H1 (cell line): ENCODE data around the gene PCSK9. TPM values are rescaled to one million over a fixed set of nuclear protein-coding genes. Genes with fewer than 3 reads are reported as not detected.

Experiments used
- CTCF ChIA-PET: fragments of 300-600 bp; sonication (Branson Sonifier 250); formaldehyde crosslinking; loops from one replicate; lab custom pipeline; 2021; ENCODE audit not compliant: partially characterized antibody; lab: Charles Lee
- POLR2A ChIA-PET: fragments of 300-600 bp; sonication (Branson Sonifier 250); formaldehyde crosslinking; loops from one replicate; lab custom pipeline; 2021; ENCODE audit warnings: inconsistent platforms; ENCODE audit not compliant: partially characterized antibody; lab: Charles Lee
- DNase-seq, 2 experiments: peaks; one replicate each; pipeline versions ENCODE4 v3.0.0 to v3.0.0-alpha.2; 2010 to 2022; ENCODE audit warnings: low spot score in 2 of 2, low read depth in 1 of 2, mixed read lengths in 1 of 2
- FAIRE-seq: peaks from 2 replicates; lab custom pipeline; 2011; peaks lifted over from hg19 to GRCh38; lab: Jason Lieb, UNC
- H2AFZ ChIP-seq: 2 replicates; pipeline ENCODE4 v1.8.1; 2012; ENCODE audit warnings: low read length, inconsistent platforms
- H2AK5ac ChIP-seq: 2 replicates; pipeline ENCODE4 v1.6.1; 2013; ENCODE audit warnings: low read depth, low read length
- H2BK120ac ChIP-seq: replicated peaks from 2 replicates; pipeline ENCODE3; 2013; ENCODE audit warnings: low read depth, low read length, inconsistent platforms
- H2BK12ac ChIP-seq: 2 replicates; pipeline ENCODE4 v1.6.1; 2013; ENCODE audit warnings: low read depth, low read length
- H2BK15ac ChIP-seq: 2 replicates; pipeline ENCODE4 v1.6.1; 2013; ENCODE audit warnings: low read length
- H2BK20ac ChIP-seq: 2 replicates; pipeline ENCODE4 v1.6.1; 2013; ENCODE audit warnings: low read length
- H2BK5ac ChIP-seq: 2 replicates; pipeline ENCODE4 v1.6.1; 2013; ENCODE audit warnings: low read depth, low read length
- H3K14ac ChIP-seq: 2 replicates; pipeline ENCODE4 v1.6.1; 2013; ENCODE audit warnings: inconsistent platforms; ENCODE audit not compliant: insufficient read length
- H3K18ac ChIP-seq: 2 replicates; pipeline ENCODE4 v1.6.1; 2013; ENCODE audit warnings: low read length; ENCODE audit errors: extremely low read depth
- H3K23ac ChIP-seq: 2 replicates; pipeline ENCODE4 v1.6.1; 2013; ENCODE audit warnings: inconsistent platforms; ENCODE audit not compliant: insufficient read length
- H3K23me2 ChIP-seq: 2 replicates; pipeline ENCODE4 v1.6.1; 2013; ENCODE audit warnings: low read depth, low read length
- H3K27ac ChIP-seq: 2 replicates; pipeline ENCODE4 v1.6.1; 2011; ENCODE audit warnings: low read depth, low read length, inconsistent platforms
- H3K27me3 ChIP-seq, 4 experiments: replicated peaks in 1 of 4; 1 replicate in 1 of 4; 2 replicates in 3 of 4; pipeline versions ENCODE4 v1.6.1 to v1.8.1; 2011 to 2013; ENCODE audit warnings: low read length in 3 of 4, mild to moderate bottlenecking in 3 of 4, inconsistent platforms in 2 of 4, mixed read lengths in 2 of 4, moderate library complexity in 1 of 4; ENCODE audit not compliant: control insufficient read depth in 3 of 4, insufficient read depth in 3 of 4; ENCODE audit errors: extremely low read depth in 1 of 4
- H3K36me3 ChIP-seq, 4 experiments: 2 replicates each; pipeline versions ENCODE4 v1.6.1 to v1.8.1; 2011 to 2013; ENCODE audit warnings: mild to moderate bottlenecking in 4 of 4, low read length in 3 of 4, moderate library complexity in 2 of 4, control low read depth in 1 of 4, inconsistent platforms in 1 of 4; ENCODE audit not compliant: insufficient read depth in 4 of 4, control insufficient read depth in 2 of 4
- H3K4ac ChIP-seq: replicated peaks from 2 replicates; pipeline ENCODE3; 2013; ENCODE audit warnings: low read length, low read depth, mixed read lengths, inconsistent platforms; ENCODE audit not compliant: insufficient read length
- H3K4me1 ChIP-seq, 4 experiments: replicated peaks in 1 of 4; 1 replicate in 1 of 4; 2 replicates in 3 of 4; pipeline versions ENCODE4 v1.6.1 to v1.8.1; 2011 to 2013; ENCODE audit warnings: low read length in 3 of 4, inconsistent platforms in 2 of 4, mixed read lengths in 1 of 4; ENCODE audit not compliant: insufficient read depth in 4 of 4, control insufficient read depth in 3 of 4
- H3K4me2 ChIP-seq, 2 experiments: 2 replicates each; pipeline versions ENCODE4 v1.6.1 to v1.8.1; 2011 to 2013; ENCODE audit warnings: low read depth in 2 of 2, low read length in 2 of 2, control low read depth in 1 of 2, inconsistent platforms in 1 of 2, mild to moderate bottlenecking in 1 of 2; ENCODE audit not compliant: insufficient read depth in 1 of 2
- H3K4me3 ChIP-seq, 4 experiments: fragments of 200-600, 300-600 bp in 1 of 4; sonication (generic), shearing (Covaris generic), sonication (Bioruptor Twin) in 1 of 4; 2 replicates each; pipeline versions ENCODE4 v1.5.1 to v1.8.1; 2011 to 2016; ENCODE audit warnings: low read length in 4 of 4, low read depth in 3 of 4, control low read depth in 2 of 4, inconsistent platforms in 2 of 4, mild to moderate bottlenecking in 2 of 4, mixed read lengths in 1 of 4, moderate library complexity in 1 of 4; ENCODE audit not compliant: insufficient read depth in 2 of 4; ENCODE audit errors: extremely low read depth in 1 of 4
- H3K56ac ChIP-seq: replicated peaks from 2 replicates; pipeline ENCODE3; 2013; ENCODE audit warnings: low read depth, mild to moderate bottlenecking, mixed read lengths, low read length, inconsistent platforms; ENCODE audit not compliant: insufficient read length
- H3K79me1 ChIP-seq: 2 replicates; pipeline ENCODE4 v1.6.1; 2013; ENCODE audit warnings: low read depth, low read length, control low read depth
- H3K79me2 ChIP-seq, 2 experiments: 2 replicates each; pipeline versions ENCODE4 v1.6.1 to v1.8.1; 2012 to 2013; ENCODE audit warnings: low read length in 2 of 2, mild to moderate bottlenecking in 2 of 2, inconsistent platforms in 1 of 2; ENCODE audit not compliant: insufficient read depth in 2 of 2, control insufficient read depth in 1 of 2
- H3K9ac ChIP-seq, 4 experiments: replicated peaks in 1 of 4; 1 replicate in 1 of 4; 2 replicates in 3 of 4; pipeline versions ENCODE4 v1.6.1 to v1.8.1; 2011 to 2013; ENCODE audit warnings: low read depth in 3 of 4, low read length in 3 of 4, control low read depth in 2 of 4, mild to moderate bottlenecking in 2 of 4, moderate library complexity in 2 of 4, inconsistent platforms in 1 of 4; ENCODE audit errors: extremely low read depth in 1 of 4
- H3K9me3 ChIP-seq, 2 experiments: 2 replicates each; pipeline versions ENCODE4 v1.6.1 to v1.8.1; 2012 to 2013; ENCODE audit warnings: mild to moderate bottlenecking in 2 of 2, moderate library complexity in 2 of 2, control low read depth in 1 of 2, inconsistent platforms in 1 of 2, low read depth in 1 of 2, low read length in 1 of 2, mixed read lengths in 1 of 2; ENCODE audit not compliant: insufficient read depth in 2 of 2
- H4K20me1 ChIP-seq, 2 experiments: replicated peaks in 1 of 2; 2 replicates each; pipeline versions ENCODE3 to v1.8.1; 2011 to 2013; ENCODE audit warnings: inconsistent platforms in 2 of 2, low read length in 2 of 2, mild to moderate bottlenecking in 1 of 2; ENCODE audit not compliant: insufficient read depth in 2 of 2, control insufficient read depth in 1 of 2
- H4K5ac ChIP-seq: 2 replicates; pipeline ENCODE4 v1.6.1; 2013; ENCODE audit warnings: low read length, low read depth, mixed read lengths, inconsistent platforms; ENCODE audit not compliant: insufficient read length
- H4K8ac ChIP-seq: 2 replicates; pipeline ENCODE4 v1.8.0; 2013; ENCODE audit warnings: mild to moderate bottlenecking, moderate library complexity, low read length, inconsistent platforms; ENCODE audit not compliant: insufficient read depth; ENCODE audit errors: extremely low read depth
- H4K91ac ChIP-seq: replicated peaks from 2 replicates; pipeline ENCODE3; 2013; ENCODE audit warnings: low read length, mixed read lengths, inconsistent platforms; ENCODE audit not compliant: insufficient read length
- BCL11A ChIP-seq, 2 experiments: IDR thresholded peaks; one replicate each; pipeline ENCODE4 v1.6.1; 2011; ENCODE audit warnings: low read depth in 2 of 2, low read length in 2 of 2, mild to moderate bottlenecking in 2 of 2
- CTBP2 ChIP-seq: IDR thresholded peaks from 2 replicates; pipeline ENCODE4 v1.7.0; 2011; ENCODE audit warnings: borderline replicate concordance, mild to moderate bottlenecking, moderate library complexity, mixed read lengths, low read length; ENCODE audit not compliant: insufficient read depth, insufficient read length
- KDM1A ChIP-seq: fragments of 200-600, 300-600 bp; sonication (generic); IDR thresholded peaks from 2 replicates; pipeline ENCODE4 v1.7.1; 2016; ENCODE audit warnings: mild to moderate bottlenecking, low read length, borderline replicate concordance
- RBBP5 ChIP-seq: IDR thresholded peaks from 2 replicates; pipeline ENCODE4 v1.7.1; 2012; ENCODE audit warnings: low read depth, mild to moderate bottlenecking, inconsistent platforms, low read length, moderate library complexity, borderline replicate concordance
- WGBS, 2 experiments: shearing (Covaris generic) in 1 of 2; methylation state at CpG; one replicate each; pipeline versions ENCODE4 v1.1.6 to v1.1.7; 2013 to 2015; ENCODE audit warnings: low lambda C conversion rate in 2 of 2, mixed read lengths in 2 of 2, inconsistent platforms in 1 of 2, low coverage in 1 of 2, missing lambda C conversion rate in 1 of 2; ENCODE audit not compliant: insufficient replicate concordance in 2 of 2, insufficient coverage in 1 of 2, insufficient read length in 1 of 2; ENCODE audit errors: extremely low coverage in 1 of 2, missing lambda C conversion rate in 1 of 2; 5-methylcytosine and 5-hydroxymethylcytosine counted together
- polyA plus RNA-seq, 7 experiments: library from polyadenylated mRNA; depleted of rRNA in 3 of 7; stranded (reverse) in 5 of 7; unstranded in 2 of 7; fragments of >200 nt in 5 of 7; fragments of 200-250 nt in 2 of 7; gene quantifications; 1 replicate in 5 of 7; 2 replicates in 1 of 7; 4 replicates in 1 of 7; pipeline versions ENCODE4 v1.2.1 to v1.2.3, GENCODE V29; 2011 to 2013; ENCODE audit warnings: missing spikeins in 2 of 7, mixed read lengths in 2 of 7
- total RNA-seq: library from RNA; stranded (reverse); fragmentation: NEBNext Ultra II Directional; extraction: Animal tissue kit (Norgen Biotek cat#: 25700); gene quantifications from 2 replicates; pipeline ENCODE4 v1.2.1, GENCODE V29; 2021
- TF ChIP-seq, protein P1 (sequence below): IDR thresholded peaks from 2 replicates; pipeline ENCODE4 v1.6.1; 2011; ENCODE audit warnings: low read depth, mild to moderate bottlenecking, low read length; ENCODE audit not compliant: insufficient read depth

Gene PCSK9
- total and polyA plus RNA-seq, 2 of the 8 experiments (the other 6 are each of a cell fraction or from before 2014, with no cell fraction given) = 22.3 to 32.3 TPM

DNA sequence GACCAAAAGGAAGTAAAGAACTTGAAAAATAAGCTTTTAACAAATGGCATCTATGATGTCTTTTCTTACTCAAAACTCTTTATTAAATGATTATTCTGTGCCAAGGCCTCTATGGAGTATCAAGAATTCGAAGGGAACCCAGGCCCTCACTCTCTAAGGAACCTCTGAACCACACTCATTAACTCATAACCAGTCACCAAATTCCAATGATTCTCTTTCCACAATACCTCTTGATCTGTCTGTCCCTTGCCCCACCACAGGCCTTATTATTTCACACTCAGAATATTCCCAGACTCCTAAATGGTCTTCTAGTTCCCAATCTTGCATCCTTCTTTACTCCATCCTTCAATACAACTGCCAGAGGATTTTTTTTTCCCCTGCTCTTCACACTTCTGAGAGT, 37.0 kb downstream of the PCSK9 start:
- Histone ChIP-seq H4K91ac (no peak overlapping the region), H3K79me1 (no peaks in the 10 kb centered on the region), H4K8ac (no peak overlapping the region), H3K4me2 (no peak overlapping the region), H2BK5ac (no peak overlapping the region), H3K14ac (no peak overlapping the region), H4K20me1 (peaks cover 0 to 3% of the 10 kb centered on the region in 2 experiments), H2BK20ac (no peak overlapping the region), H3K4me3 (no peak overlapping the region), H3K4ac (no peak overlapping the region), H3K23ac (no peak overlapping the region), H3K56ac (no peak overlapping the region), H3K9me3 (no peaks in the 10 kb centered on the region; a peak in 1 of 4 replicates), H2AK5ac (no peak overlapping the region), H2BK120ac (no peak overlapping the region), H2BK12ac (no peak overlapping the region), H2AFZ (no peak overlapping the region), H3K79me2 (no peaks in the 10 kb centered on the region), H3K18ac (no peak overlapping the region), H4K5ac (no peak overlapping the region), H3K9ac (no peak overlapping the region), H2BK15ac (no peak overlapping the region), H3K23me2 (no peaks in the 10 kb centered on the region), H3K27me3 (no peaks in the 10 kb centered on the region), H3K36me3 (peaks cover 4 to 71% (median 45%) of the 10 kb centered on the region in 4 experiments), H3K4me1 (no peaks in the 10 kb centered on the region), H3K27ac (no peak overlapping the region)
- POLR2A ChIA-PET = no interaction called here
- DNase-seq (no peak), FAIRE-seq (no peak)
- 94% methylated on average over 1 of the region's 1 CpG; no CpG with 5 or more reads in 1 of the 2 experiments for WGBS, 2 experiments
- TF ChIP-seq, protein P1, sequence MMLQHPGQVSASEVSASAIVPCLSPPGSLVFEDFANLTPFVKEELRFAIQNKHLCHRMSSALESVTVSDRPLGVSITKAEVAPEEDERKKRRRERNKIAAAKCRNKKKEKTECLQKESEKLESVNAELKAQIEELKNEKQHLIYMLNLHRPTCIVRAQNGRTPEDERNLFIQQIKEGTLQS = no peak
- TF ChIP-seq BCL11A (IDR thresholded peaks at IDR 0.05; ENCODE audit: low read depth in 2 of 2, low read length in 2 of 2) (no peak), RBBP5 (no peak), KDM1A (no peak), CTBP2 (no peak)
- CTCF ChIA-PET = no interaction called here
